Measurements from ENCODE around the gene ENGASE. TPM values are rescaled to one million over a fixed set of nuclear protein-coding genes. Genes with fewer than 3 reads are reported as not detected.

ENGASE gene
- polyA plus RNA-seq, 4 donors: 11.4 to 35.0 (median 21.7) TPM

DNA sequence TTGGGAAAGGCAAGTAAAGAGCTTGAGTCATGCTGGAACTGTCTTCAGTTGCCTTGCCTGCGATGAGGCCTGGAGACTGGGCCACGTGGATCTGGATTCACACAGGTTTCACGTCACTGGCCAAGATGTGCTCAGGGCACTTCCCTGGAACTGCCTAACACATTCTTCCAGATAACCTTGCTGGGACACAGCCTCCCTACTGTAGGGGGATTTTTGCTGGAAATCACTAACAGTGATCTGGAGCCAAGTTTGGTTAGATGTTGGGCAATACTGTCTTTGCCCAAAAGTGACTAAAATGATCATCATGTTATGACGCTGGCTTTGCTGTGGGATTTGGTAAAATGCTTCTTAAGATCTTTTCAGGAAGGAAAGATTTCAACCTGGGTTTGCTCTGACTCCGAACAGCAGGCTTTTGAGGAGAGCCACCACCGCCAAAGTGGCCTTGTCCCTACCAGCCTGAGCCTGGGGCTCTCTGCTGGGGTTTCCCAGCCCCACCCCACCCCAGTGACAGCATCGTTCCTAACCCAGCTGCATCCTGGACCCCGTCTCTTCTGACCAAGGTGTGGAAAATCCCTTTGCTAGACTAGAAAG, 36.0 kb upstream of the ENGASE start:
- no peak for DNase-seq (ENCODE audit: low read depth in 4 of 4, low spot score in 2 of 4)

DNA sequence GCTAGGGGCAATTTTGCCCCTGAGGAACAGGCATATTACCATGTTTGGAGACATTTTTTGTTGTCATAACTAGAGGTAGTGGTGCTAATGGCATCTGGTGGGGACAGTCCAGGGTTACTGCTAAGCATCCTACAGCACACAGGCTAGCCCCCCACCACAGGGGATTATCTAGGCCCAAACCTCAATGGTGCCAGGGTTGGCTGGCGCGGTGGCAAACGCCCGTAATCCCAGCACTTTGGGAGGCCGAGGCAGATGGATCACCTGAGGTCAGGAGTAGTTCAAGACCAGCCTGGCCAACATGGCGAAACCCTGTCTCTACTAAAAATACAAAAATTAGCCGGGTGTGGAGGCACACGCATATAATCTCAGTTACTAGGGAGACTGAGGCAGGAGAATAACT, 35.5 kb upstream of the ENGASE start:
- DNase-seq (ENCODE audit: low read depth in 4 of 4, low spot score in 2 of 4): no peak

DNA sequence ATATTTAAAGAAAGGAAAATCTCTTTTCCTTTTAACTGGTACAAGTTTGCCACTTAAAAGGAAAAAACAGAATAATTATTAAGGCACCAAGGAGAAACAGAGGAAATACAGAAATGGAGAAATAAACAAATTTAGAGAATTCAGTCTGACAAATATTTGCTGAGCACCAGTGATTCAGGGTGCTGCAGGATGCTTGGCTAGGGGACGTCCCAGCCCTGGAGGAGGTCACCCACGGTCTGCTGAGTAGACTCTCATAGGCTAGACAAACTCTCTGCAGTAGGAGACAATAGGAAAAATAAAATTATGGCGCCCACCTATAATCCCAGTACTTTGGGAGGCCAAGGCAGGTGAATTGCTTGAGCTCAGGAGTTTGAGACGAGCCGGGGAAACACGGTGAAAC, 34.7 kb upstream of the ENGASE start:
- no peak for DNase-seq (ENCODE audit: low read depth in 4 of 4, low spot score in 2 of 4)

DNA sequence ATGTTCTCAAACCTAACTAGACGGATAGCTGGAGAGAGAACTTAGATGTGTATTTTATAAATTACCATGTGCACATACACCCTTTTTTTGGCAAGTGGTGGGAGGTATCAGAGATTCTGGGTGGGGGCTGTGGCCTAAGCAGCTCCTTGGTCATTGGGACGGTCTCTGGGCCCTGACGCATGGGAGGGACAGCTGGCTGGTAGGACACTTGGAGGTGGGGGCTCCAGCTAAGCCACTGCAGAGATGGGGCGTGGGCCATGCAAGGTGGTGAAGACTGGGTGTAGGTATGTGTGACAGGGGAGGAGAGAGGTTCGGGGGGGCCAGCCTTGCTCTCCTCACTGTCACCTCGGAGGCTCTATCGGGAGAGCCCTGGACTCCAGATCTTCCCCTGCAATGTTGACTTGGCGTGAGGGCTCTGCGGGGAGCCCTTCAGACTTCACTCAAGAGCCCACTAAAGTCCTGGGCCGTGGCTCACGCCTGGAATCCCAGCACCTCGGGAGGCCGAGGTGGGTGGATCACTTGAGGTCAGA, 33.5 kb upstream of the ENGASE start:
- no peak for DNase-seq (ENCODE audit: low read depth in 4 of 4, low spot score in 2 of 4)

DNA sequence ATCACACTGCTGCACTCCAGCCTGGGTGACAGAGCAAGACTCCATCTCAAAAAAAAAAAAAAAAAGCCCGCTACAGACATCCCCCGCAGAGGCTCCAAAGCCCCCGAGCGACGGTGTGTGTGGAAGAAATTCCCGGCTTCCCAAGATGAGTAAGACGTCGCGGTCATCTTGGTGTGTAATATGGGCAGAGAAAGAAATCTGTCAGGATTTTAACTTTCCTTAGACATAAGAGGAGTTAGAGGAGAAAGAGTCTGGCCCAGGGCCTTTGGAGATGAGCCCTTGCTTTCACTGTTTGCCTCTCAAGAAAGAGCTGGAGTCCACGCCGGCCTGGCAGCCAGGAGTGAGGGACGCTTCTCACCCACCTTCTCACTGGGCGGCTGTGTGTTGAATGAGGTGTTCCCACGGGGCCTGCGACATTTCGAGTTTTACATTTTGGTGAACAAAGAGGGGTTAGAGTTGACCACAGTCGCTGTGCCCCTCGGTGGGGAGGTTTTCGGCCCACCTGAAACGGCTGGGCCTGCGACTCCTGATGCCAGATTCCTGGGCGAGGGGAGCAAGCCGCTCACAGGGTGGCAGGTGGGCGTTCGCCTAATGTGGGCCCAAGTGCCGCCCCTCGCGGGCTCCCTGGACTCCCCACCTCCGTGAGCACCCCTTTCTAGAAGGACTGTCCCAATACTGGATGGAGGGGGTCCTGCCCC, 32.8 kb upstream of the ENGASE start:
- DNase-seq (ENCODE audit: low read depth in 4 of 4, low spot score in 2 of 4): no peak

DNA sequence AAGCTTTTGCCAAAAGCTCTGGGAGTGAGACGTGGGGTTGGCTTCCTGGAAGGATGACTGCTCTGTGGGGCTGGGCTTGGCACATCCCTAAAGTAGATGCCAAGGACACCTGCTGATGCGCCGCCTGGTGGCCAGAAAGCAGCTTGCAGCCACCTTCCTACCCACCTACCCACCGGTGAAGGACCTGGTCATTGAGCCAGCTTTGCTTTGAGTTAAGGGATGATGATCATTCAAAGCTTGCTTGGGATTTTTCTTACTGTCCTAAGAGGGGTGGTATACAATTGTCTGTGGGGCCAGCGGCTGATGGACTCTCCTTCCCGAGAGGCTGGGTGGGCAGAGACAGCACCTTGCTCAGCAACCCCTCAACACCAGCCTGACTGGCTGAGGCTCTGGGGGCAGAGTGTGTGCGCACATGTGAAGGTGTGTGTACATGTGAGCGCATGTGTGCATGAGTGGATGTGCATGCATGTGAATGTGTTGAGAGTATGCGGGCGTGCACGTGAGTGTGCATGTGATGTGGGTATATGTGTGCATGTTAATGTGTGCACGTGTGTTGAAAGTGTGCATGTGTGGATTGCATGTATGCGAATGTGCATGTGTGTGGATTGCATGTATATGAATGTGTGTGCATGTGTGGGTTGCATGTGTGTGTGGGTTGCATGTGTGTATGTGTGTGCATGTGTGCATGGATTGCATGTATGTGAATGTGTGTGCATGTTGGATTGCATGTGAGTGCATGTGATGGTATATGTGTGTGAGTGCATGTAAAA, 32.0 kb upstream of the ENGASE start:
- DNase-seq (ENCODE audit: low read depth in 4 of 4, low spot score in 2 of 4): no peak

- no peak for DNase-seq (ENCODE audit: low read depth in 4 of 4, low spot score in 2 of 4)
Observed at GRCh38 chr17:79043191-79043930, 31.3 kb upstream of the ENGASE start.

GRCh38 chr17:79043931-79044320, 30.7 kb upstream of the ENGASE start:
- no peak for DNase-seq (ENCODE audit: low read depth in 4 of 4, low spot score in 2 of 4)

DNA sequence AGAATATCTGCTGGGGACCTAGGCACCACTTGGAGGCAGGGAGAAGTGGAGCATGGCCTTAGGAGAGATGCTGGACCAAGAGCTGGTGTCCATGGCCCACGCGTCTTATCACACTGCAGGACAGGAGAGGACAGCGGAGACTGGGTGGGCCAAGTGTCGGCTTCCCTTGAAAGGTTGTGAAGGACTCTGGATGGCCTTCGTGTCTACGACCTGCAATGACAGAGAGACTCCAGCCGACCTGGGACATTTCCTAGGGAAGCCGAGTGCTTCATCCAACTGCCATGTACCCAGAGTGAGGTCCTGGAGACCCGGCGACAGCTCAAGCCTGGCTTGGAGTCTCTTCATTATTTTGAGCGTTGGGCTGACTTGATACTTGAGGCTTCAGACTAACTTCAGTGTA, 30.2 kb upstream of the ENGASE start:
- DNase-seq (ENCODE audit: low read depth in 4 of 4, low spot score in 2 of 4): no peak

- DNase-seq (ENCODE audit: low read depth in 4 of 4, low spot score in 2 of 4): no peak
Observed at GRCh38 chr17:79045001-79045729, 29.5 kb upstream of the ENGASE start.

DNA sequence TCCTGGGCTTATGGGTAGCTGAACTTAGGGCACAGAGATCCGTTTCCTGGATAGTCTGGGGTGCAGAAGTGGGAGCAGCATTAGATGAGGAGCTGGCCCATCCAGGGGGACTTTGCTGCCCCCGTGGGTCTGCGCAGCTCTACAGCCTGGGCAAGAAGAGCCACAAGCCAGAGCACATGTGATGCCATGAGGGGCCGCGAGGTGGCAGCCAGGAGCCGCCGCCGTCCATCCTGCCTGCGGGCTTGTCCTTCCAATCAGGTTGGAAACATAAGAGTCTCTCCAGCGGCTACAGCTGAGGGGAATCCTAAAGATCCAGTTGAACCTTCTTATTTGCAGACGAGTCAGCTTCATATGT, 28.8 kb upstream of the ENGASE start:
- peak in 1 of 4 donors; percentile 45 for DNase-seq (ENCODE audit: low read depth in 4 of 4, low spot score in 2 of 4)

DNA sequence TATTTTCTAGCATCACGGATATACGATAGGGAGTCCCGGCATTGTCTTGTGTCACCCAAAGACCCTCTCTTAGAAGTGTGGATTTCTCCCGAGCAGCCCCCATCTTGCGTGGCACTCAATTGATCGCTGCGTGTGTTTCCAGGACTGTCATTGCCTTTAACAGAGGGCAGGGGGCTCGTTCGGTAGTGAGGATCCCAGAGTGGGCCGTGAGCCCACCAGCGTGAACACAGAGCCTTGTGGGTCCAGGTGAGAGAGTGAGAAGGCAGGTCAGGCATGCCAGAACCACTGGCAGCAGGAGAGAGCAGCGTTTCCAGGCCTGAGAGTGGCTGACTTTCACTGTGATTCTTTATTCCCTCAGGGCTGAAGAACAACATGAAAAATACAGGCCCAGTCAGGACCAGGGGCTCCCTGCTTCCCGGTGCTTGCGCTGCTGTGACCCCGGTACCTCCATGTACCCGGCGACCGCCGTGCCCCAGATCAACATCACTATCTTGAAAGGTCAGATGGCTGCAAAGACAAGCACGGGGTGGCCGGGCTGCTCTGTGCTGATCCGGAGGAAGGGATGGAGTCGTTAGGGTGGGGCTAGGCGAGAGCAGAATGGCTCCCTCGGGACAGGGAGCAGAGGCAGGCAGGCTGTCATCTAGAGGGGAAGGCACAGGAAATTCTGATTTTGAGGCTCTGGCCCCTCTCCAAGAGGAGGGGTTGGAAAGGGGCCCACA, 28.3 kb upstream of the ENGASE start:
- DNase-seq (ENCODE audit: low read depth in 4 of 4, low spot score in 2 of 4): no peak

DNA sequence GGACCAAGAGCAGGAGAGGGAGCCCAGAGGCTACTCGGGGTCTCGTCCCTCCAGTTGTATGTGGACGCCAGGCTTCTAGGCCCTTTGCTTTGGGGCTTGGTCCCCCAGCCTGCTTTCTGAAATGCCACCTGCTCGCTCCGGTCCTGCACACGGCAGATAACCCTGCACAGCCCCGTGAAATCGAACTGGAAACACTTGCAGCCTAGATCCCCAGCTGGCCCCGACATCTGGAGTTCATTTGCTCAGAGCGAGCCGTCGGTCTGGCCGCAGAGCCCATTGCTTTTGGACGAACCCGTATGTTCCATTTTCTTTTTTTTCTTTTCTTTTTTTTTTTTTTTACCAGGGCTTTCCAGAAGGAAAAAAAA, 27.7 kb upstream of the ENGASE start:
- DNase-seq (ENCODE audit: low read depth in 4 of 4, low spot score in 2 of 4): no peak

DNA sequence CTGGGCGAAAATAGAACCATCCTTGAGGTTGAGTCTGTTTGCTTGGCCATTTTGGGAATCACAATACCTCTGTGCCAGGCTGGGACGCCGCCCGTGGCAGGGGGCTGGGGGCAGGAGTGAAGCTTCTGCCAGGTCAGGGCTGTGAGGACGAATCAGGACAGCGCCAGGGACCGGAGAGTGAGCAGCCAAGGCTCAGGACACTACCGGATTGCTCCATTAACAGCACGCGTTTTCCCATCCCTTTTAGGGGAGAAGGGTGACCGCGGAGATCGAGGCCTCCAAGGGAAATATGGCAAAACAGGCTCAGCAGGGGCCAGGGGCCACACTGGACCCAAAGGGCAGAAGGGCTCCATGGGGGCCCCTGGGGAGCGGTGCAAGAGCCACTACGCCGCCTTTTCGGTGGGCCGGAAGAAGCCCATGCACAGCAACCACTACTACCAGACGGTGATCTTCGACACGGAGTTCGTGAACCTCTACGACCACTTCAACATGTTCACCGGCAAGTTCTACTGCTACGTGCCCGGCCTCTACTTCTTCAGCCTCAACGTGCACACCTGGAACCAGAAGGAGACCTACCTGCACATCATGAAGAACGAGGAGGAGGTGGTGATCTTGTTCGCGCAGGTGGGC, 27.2 kb upstream of the ENGASE start:
- DNase-seq (ENCODE audit: low read depth in 4 of 4, low spot score in 2 of 4): no peak

GRCh38 chr17:79047923-79048825, 26.4 kb upstream of the ENGASE start:
- no peak for DNase-seq (ENCODE audit: low read depth in 4 of 4, low spot score in 2 of 4)

DNA sequence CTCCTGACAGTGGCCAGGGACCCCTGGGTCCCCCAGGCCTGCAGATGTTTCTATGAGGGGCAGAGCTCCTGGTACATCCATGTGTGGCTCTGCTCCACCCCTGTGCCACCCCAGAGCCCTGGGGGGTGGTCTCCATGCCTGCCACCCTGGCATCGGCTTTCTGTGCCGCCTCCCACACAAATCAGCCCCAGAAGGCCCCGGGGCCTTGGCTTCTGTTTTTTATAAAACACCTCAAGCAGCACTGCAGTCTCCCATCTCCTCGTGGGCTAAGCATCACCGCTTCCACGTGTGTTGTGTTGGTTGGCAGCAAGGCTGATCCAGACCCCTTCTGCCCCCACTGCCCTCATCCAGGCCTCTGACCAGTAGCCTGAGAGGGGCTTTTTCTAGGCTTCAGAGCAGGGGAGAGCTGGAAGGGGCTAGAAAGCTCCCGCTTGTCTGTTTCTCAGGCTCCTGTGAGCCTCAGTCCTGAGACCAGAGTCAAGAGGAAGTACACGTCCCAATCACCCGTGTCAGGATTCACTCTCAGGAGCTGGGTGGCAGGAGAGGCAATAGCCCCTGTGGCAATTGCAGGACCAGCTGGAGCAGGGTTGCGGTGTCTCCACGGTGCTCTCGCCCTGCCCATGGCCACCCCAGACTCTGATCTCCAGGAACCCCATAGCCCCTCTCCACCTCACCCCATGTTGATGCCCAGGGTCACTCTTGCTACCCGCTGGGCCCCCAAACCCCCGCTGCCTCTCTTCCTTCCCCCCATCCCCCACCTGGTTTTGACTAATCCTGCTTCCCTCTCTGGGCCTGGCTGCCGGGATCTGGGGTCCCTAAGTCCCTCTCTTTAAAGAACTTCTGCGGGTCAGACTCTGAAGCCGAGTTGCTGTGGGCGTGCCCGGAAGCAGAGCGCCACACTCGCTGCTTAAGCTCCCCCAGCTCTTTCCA, 25.5 kb upstream of the ENGASE start:
- DNase-seq (ENCODE audit: low read depth in 4 of 4, low spot score in 2 of 4): no peak

DNA sequence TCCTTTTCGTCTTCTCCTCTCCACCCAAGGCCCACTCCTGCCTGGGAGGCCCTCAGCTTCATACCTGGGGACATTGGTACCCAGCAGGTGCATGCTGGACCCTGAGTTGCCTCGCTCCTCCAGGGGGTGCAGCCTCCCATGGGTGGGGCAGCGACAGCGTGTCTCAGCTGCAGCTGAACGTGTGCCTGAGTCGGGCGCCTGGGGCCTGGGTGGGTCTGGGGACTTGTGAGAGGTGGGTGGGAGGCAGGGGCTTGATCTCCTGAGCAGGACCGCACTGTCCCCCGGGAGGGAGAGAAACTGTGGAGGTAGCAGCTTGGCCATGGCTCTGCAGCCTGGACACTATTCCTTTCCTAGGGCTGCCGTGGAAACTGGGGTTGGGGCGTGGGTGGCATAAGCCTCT, 24.8 kb upstream of the ENGASE start:
- no peak for DNase-seq (ENCODE audit: low read depth in 4 of 4, low spot score in 2 of 4)
